C4-2B (cell line): ENCODE measurements around the gene NAA15.

Source experiments
- ZFX ChIP-seq: fragments of 450-650 bp; IDR thresholded peaks from 2 replicates; pipeline ENCODE4 v1.6.1; 2017
- TF ChIP-seq, protein P1 (sequence below): fragments of 450-650 bp; conservative IDR thresholded peaks from 2 replicates; pipeline ENCODE4 v1.5.1; 2017; ENCODE audit warnings: mild to moderate bottlenecking

DNA sequence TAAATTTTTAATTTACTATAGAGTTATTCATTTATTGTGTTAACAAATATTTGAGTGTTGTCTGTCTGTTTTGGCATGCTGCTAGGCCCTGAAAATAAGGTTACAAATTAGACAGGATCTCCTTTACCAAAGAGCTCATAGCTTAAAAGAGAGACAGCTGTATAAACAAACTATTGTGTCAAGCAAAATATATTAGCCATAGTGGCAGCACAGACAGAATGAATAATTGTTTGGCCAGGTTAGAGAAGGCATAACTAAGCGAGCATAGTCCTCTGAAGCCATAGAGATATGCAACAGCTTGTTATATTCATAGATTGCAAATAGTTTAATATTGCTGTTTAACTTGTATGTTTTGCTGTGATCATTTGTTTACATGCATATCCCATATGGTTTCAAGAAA is 67.7 kb downstream of the NAA15 start:
- TF ChIP-seq, protein P1, sequence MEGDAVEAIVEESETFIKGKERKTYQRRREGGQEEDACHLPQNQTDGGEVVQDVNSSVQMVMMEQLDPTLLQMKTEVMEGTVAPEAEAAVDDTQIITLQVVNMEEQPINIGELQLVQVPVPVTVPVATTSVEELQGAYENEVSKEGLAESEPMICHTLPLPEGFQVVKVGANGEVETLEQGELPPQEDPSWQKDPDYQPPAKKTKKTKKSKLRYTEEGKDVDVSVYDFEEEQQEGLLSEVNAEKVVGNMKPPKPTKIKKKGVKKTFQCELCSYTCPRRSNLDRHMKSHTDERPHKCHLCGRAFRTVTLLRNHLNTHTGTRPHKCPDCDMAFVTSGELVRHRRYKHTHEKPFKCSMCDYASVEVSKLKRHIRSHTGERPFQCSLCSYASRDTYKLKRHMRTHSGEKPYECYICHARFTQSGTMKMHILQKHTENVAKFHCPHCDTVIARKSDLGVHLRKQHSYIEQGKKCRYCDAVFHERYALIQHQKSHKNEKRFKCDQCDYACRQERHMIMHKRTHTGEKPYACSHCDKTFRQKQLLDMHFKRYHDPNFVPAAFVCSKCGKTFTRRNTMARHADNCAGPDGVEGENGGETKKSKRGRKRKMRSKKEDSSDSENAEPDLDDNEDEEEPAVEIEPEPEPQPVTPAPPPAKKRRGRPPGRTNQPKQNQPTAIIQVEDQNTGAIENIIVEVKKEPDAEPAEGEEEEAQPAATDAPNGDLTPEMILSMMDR: no peak
- no peak for TF ChIP-seq ZFX
